HG03439 (cell line): ENCODE measurements around the gene TVP23C.
A peak's percentile ranks its signal among the peaks of the same experiment; 100 is the strongest.
"Not testable (repeated sequence)": the region's sequence is repeated elsewhere in the genome, so short reads cannot be mapped to it uniquely, and the experiment has no call there.

Experiments
- ATAC-seq: cut with Tn5 transposase; IDR thresholded peaks from one replicate; pipeline ENCODE4 v1.9.1; 2021; ENCODE audit warnings: mild to moderate bottlenecking, moderate library complexity; ENCODE audit not compliant: unreplicated experiment

The TVP23C gene

GRCh38 chr17:15533122-15533521 lies 30.2 kb downstream of the TVP23C start:
- not testable (repeated sequence) for ATAC-seq

GRCh38 chr17:15526292-15527218 lies 36.7 kb downstream of the TVP23C start:
- ATAC-seq: not testable (repeated sequence)

- ATAC-seq: not testable (repeated sequence)
These were observed 38.0 kb downstream of the TVP23C start for GRCh38 chr17:15524990-15525985.

GRCh38 chr17:15516150-15516549 lies 47.1 kb downstream of the TVP23C start:
- no peak for ATAC-seq

GRCh38 chr17:15514469-15514868 lies 48.8 kb downstream of the TVP23C start:
- no peak for ATAC-seq

- ATAC-seq: no peak
These were observed 49.3 kb downstream of the TVP23C start for GRCh38 chr17:15513856-15514459.

GRCh38 chr17:15513058-15513791 lies 50.1 kb downstream of the TVP23C start:
- no peak for ATAC-seq

- no peak for ATAC-seq
These were observed 51.1 kb downstream of the TVP23C start for GRCh38 chr17:15512071-15512709.

GRCh38 chr17:15511142-15511541 lies 52.1 kb downstream of the TVP23C start:
- ATAC-seq: no peak

- ATAC-seq: no peak
These were observed 52.9 kb downstream of the TVP23C start for GRCh38 chr17:15510361-15510760.

GRCh38 chr17:15509095-15509494 lies 54.2 kb downstream of the TVP23C start:
- no peak for ATAC-seq

GRCh38 chr17:15508466-15508865 lies 54.8 kb downstream of the TVP23C start:
- ATAC-seq: no peak

GRCh38 chr17:15507896-15508295 lies 55.4 kb downstream of the TVP23C start:
- no peak for ATAC-seq

- no peak for ATAC-seq
These were observed 56.3 kb downstream of the TVP23C start for GRCh38 chr17:15507001-15507400.

- ATAC-seq: not testable (repeated sequence)
These were observed 57.6 kb downstream of the TVP23C start for GRCh38 chr17:15505708-15506107.

GRCh38 chr17:15503731-15504130 lies 59.6 kb downstream of the TVP23C start:
- ATAC-seq: no peak

- peak; percentile 78 for ATAC-seq
These were observed 60.7 kb downstream of the TVP23C start for GRCh38 chr17:15502369-15503112.

GRCh38 chr17:15501793-15502192 lies 61.5 kb downstream of the TVP23C start:
- no peak for ATAC-seq

GRCh38 chr17:15501282-15501681 lies 62.0 kb downstream of the TVP23C start:
- ATAC-seq: no peak
